GM21723 (cell line): Measurements from ENCODE around the gene ULBP3.
"Not testable (repeated sequence)": the region's sequence is repeated elsewhere in the genome, so short reads cannot be mapped to it uniquely, and the experiment has no call there.

Experiments
- ATAC-seq: cut with Tn5 transposase; IDR thresholded peaks from one replicate; pipeline ENCODE4 v1.9.1; 2021; ENCODE audit warnings: mild to moderate bottlenecking, moderate library complexity; ENCODE audit not compliant: unreplicated experiment

ULBP3 gene

DNA sequence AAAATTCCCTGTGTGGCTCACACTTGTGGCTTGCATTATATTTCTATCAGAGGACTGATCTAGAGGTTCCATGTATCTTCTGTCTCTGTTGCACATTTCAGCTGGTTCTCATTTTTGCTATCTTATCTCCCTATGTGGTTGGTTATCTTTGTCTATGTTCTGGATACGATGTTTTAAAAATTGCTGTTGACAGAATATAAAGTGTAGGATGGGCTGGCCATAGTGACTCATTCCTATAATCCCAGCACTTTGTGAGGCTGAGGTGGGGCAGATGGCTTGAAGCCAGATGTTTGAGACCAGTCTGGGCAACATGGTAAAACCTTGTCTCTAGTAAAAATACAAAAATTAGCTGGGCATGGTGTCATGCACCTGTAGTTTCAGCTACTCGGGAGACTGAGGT lies 9.9 kb upstream of the ULBP3 start:
- no peak for ATAC-seq

DNA sequence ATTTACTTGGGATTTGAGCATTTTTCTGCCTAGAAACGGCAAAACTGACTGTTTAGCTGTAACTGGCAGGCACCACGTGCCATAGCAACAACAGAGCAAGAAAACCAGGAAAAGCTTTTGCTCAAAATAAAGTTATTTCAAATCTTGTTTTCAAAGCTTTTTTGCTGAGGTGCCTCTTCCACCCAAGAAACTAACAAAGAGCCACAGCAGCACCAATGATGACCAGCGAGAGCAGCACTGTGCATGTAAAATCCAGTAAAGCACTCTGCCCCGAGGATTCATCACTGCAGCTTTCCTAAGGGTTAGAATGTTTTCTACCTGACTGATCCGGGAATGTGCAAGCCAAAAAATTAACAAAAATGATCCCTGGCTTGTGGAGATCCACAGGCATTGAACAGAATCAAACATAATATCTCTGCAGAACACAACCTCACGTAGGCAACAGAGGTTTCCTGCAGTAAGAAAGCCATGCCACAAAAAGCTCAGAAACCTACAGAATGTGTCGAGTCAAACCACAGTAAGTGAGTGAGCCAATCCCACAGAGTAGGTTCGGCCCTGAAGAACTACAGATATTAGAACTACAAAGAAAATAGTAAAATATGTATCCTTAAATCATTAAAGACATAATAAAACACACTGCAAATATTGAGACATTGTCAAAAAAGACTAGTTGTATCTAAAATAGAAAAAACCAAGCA lies 7.4 kb upstream of the ULBP3 start:
- no peak for ATAC-seq

DNA sequence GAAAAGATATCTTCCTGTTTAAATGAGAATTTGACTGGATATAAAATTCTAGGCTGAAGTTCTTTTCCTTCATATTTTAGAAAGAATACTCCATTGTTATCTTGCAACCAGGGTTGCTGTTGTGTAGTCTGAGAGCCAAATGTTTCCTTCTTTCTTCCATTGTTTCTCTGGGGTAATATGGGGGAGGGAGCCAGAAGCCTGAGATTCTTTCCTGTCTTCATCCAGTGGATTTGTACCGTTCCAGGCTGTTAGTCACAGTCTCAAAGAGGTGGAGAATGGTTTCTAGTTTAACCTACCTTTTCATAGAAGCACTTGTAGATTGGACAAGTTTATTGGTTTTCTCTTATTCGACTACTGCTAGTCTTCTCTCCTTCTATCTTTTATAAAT lies 6.1 kb upstream of the ULBP3 start:
- no peak for ATAC-seq

DNA sequence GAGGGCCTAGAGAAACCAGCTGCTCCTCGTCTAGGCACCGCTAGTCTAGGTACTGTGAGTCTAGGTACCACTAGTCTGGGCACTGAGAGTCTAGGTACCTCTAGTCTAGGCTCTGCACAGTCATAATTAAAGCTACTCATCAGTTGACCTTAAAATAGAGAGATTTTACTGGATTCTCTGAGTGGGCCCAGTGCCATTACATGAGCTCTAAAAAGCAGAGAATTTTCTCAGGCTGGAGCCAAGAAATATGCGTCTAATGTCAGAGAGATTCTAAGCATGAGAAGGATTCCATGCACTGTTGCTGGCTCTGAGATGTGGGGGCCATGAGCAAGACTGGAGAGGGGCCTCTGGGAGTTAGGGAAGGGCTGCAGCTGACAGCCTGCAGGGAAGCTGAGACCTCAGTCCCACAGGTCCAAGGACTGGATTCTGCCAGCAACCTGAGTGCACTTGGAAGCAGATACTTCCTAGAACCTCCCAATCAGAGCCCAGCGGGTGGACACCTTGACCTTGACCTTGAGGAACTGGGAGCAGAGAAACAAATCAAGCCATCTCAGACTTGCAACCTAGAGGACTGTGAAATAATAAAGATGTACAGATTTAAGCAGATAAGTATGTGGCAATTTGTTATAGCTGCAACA lies 5.6 kb upstream of the ULBP3 start:
- ATAC-seq: not testable (repeated sequence)

DNA sequence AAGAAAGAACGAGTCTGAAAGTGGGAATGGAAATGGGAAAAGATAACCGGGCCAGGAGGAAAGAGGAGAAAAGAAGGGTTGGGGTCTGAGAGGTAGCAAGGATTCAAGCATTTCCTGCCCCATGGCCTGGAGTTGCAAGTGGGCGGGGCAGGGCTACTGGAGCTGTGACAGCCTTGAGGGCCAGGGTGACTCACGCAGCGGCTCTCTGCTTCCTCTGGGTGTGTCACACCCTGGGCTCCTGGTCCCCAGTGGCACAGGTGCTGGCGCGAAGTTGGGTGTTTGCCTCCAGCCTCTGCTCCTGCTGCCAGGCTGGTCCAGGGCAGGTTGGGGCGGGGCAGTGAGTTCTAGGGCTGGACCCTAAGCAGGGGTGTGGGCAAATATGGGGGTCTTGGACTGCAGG lies 3.3 kb upstream of the ULBP3 start:
- no peak for ATAC-seq

DNA sequence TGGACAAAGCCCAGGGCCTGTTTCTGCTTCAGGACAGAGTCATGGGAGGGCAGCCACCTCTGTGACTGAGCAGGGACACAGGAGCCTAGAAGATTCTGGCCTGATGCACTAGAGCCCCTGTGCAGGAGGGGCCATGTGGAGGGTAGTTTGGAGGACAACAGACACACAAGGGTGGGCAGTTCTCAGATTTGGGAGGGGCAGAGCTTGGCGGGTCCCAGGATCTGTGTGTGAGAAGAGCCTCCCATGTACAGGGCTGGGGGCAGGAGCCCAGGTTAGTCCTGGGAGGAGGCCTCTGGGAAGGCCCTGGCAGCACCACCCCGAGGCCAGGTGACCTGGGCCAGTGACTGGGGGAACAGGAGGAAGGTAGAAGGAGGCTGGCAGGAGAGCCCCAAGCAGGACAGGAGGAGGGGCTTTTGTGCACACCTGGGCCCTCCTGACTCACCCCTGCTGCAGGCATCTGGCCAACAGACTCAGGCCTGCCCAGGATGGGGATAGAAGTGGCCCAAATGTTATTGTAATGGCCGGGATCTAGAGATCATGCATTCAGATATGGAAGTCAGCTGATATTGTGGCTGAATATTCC lies 1.4 kb upstream of the ULBP3 start:
- no peak for ATAC-seq

DNA sequence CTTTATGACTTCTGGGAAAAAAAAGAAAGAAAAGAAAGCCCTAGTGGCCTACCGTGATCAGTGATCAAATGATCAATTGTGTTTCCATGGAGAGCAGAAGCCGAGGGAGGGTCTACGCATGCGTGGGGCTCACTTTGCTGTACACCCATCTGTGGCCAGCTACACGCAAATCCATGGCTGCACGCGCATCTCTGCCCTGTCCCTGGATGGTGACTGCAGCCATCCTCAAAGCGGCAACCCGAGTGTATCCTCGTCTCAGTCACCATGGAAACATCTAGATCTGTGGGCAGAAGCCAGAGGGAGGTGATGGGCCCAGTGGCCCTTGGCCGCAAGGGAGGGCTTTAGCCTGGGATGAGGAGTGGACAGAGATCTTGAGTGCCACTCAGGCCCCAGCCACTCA lies 785 bp upstream of the ULBP3 start:
- ATAC-seq: no peak

DNA sequence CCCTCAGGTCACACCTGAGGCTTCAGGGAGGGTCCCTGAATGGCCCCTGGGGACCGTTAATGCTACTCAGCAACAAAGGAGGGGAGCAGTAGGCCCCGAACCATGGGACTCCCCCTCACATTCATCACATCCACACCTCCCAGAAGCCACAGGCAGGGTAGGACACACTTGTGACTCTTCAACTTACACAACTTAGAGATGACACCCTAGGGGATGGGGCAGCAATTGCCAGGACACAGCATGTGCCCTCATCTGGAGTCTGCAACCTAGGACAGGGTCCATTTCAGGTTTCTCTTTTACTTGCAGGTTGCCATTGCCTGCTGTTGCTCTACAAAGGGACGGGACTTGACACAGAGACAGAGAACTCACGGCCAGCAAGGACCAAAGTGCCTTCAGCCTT lies 770 bp downstream of the ULBP3 start:
- no peak for ATAC-seq

DNA sequence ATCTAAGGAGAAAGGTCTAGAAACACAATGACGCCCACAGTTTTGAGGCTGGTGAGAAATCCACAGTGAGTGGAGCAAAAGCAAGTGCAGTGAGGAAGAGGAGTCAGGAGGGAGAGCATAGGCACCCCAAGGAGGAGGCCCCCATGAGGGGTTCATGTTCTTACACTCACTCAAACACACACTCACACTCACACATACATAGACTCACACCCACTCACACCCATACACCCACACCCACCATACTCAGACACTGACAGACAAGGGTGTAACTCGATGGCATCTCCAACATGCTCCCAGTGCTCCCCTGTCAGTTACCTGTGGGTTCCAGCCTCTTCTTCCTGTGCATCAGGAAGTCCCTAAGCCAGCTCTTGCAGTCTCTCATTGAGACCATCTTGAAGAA lies 3.8 kb downstream of the ULBP3 start:
- no peak for ATAC-seq

DNA sequence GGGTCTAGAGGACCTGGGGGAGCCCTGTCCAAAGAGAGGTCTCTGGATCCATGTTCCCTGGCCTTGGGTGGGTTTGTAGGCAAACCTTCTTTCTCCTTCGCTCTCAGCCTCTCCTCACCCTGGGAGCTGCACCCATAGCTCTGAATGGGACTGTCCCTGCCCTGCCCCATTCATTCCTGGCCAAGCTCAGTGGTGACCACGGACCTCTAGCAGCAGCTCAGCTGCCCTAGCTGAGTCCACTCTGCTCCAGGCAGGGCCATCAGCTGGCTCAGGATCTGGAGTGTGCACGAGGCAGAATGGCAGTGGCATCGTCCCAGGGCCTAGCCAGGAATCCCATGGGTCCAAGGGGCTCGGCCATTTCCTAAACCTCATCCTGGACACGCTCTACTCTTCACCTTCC lies 5.3 kb downstream of the ULBP3 start:
- no peak for ATAC-seq

DNA sequence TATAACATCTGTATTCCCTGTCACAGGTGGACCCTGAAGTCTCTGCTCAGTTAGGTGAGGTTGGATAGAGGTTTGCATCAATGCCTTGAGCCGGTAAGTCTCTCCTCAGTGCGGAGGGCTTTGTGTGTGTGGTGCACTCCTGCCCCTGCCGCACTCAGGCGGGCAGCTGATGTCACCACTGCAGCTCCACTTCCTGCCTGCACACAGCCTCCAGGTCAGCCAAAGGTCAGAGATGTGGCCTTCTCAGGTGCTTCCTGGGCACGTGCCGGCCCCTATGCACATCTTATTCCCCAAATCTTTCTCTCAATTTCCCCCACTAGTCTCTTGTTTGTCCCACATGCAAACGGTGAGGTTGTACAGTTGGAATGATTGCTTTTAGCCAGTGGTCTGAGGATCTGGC lies 8.9 kb downstream of the ULBP3 start:
- not testable (repeated sequence) for ATAC-seq

DNA sequence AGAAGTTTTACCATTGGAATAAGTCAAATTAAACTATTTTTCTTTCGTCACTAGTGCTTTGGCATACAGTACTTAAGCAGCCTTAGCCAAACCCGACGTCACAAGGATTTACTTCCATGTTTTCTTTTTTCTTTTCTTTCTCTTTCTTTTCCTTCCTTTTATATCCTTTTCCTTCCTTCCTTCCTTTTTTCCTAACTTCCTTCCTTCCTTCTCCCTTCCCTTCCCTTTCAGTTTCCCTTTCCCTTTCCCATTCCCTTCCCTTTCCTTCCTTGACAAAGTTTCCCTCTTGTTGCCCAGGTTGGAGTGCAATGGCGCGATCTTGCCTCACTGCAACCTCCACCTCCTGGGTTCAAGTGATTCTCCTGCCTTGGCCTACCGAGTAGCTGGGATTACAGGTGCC lies 9.9 kb downstream of the ULBP3 start:
- ATAC-seq: no peak

DNA sequence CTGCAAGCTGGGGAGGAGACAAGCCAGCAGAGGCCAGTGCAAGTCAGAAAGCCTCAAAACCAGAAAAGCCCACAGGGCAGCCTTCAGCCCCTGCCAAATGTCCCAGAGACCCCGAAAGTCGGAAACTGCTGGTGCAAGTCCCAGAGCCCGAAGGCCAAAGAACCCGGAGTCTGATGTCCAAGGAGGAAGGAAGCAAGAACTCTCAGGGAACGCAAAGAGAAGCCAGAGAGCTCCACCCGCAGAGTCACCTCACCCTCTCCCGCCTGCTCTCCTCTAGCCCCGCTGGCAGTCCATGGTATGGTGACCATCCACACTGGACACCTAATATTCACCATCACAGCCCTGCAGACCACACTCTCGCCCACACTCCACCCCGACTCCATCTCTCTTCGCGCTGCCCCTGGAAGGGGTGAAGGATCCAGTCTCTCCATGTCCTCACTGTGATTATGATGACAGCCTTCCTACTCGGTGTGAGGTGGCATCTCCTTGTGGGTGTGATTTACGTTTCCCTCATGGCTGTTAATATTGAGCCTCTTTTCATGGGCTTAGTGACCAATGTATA lies 10.6 kb downstream of the ULBP3 start:
- no peak for ATAC-seq

DNA sequence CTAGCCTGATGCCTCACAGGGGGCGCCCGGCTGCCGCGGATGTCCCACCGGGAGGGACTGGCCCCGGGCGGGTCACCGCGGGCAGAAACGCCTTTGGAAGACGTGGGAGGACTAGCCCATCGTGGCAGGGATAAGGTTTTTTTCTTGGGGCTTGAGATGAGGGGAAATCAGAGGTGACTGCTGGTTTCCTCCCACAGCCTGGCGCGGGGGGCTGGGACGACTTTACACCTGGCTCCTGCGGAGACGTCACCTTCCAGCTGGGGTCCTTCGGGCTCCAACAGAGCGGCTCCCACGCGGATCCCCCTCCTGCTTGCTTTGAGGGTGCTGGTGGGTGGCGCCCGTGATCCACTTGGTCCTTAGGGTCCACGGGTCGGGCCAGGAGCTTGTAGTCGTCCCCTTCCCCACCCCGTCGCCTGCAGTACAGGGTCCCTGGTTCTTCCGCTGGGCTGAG lies 11.4 kb downstream of the ULBP3 start:
- no peak for ATAC-seq

DNA sequence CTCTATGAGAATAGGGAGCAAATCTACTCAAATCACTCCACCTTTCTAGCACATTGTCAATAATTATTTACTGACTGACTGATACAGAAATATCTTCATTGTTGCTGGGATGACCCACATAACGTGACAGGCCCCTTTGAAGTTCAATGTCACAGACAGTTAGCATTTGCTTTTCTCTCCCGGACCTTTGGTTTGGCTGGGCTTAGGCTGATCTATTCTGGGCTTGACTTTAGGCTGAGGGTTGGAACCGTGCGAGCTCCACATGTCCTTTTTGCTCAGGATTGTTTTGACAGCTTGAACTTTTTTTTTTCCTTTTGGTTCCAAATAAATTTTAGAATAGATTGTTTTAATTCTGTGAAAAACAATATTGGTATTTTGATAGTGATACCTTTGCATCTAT lies 12.0 kb downstream of the ULBP3 start:
- ATAC-seq: no peak

DNA sequence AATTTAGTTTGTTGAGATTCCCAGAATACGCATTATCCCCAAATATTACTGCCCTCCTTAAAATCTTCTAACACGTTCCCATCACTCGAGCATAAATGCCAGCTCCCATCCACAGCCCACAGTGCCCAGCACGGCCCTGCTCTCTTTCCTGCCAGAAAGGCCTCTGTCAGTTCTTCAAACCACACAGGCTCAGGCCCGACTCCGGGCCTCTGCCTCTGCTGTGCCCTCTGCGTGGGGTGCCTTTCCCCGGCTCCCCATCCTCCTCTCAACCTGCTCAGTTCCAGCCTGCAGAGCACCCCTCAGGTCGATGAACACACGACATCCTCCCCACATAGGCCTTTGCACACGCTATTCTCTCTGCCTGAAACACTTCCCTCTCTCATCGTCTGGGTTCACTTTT lies 12.8 kb downstream of the ULBP3 start:
- no peak for ATAC-seq

DNA sequence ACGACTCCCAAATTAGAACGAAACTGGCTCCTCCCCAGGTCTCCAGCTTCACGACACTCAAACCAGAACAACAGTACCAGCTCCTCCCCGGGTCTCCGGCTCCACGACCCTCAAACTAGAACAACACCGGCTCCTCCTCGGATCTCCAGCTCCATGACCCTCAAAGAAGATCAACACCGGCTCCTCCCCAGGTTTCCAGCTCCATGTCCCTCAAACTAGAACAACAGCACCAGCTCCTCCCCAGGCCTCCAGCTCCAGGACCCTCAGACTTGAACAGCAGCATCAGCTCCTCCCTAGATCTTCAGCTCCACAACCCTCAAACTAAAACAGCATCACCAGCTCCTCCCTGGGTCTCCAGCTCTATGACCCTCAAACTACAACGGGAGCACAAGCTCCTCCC lies 13.8 kb downstream of the ULBP3 start:
- no peak for ATAC-seq

DNA sequence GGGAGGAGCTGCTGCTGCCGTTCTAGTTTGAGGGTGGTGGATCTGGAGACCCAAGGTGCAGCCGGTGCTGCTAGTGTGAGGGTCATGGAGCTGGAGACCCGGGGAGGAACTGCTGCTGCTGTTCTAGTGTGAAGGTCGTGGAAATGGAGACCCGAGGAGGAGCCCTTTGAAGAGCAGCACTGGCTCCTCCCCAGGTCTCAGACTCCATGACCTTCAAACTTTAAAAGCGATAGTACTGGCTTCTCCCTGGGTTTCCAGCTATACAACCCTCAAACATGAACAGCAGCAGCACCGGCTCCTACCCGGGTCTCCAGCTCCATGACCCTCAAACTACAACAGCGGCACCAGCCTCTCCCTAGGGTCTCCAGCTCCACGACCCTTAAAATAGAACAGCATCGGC lies 15.5 kb downstream of the ULBP3 start:
- ATAC-seq: no peak

DNA sequence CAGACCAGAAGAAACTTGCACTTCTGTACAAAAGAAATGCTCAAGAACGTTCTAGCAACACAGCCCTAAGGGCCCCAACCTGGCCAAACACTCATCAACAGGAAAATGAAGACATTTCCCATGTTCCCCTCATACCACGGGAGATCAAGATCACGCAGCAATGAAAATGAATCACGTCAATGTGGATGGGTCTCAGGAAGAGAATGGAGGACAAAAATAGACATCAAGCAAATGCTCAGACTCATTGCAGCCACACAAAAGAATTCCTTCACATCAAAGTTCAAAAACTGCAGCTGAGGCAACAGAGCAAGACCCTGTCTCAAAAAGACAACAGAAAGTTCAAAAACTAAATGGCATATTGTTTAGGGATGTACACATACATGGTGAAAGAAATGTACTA lies 18.1 kb downstream of the ULBP3 start:
- no peak for ATAC-seq

DNA sequence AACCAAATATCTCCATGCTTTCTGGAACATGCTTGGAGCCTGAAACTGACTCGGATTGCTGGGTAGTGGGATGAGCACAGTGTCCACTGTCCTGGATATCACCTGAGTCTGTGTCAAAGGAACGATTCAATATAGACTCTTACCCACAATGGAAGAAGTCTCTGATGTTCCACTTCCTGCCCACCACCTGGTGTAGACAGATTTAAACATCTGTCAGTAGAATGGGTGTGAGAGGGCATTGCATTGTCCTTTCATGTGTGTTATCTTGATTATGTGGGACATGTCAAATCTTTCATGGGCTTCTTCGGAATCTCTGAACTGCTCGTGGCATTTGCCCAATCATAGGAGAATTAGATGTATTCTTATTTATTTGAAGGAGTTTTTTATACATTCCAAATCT lies 20.8 kb downstream of the ULBP3 start:
- no peak for ATAC-seq

DNA sequence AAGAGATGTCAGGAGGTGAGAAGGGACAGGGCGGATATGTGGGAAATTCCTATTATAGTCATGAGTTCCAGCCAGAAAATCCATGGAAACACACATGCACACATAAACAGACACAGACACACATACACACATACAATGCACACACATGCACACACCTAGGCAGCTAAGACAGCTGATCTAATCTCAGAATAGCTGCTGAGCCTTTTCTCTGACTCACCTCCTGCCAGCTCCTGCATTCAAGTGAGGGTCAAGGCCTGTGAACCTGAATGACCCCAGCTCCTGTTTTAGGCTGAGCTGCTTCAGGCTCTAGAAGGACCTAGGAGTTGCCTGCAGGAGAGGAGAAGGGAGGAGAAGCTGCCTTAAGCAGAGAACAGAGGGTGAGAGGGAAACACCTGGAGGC lies 22.0 kb downstream of the ULBP3 start:
- ATAC-seq: no peak

DNA sequence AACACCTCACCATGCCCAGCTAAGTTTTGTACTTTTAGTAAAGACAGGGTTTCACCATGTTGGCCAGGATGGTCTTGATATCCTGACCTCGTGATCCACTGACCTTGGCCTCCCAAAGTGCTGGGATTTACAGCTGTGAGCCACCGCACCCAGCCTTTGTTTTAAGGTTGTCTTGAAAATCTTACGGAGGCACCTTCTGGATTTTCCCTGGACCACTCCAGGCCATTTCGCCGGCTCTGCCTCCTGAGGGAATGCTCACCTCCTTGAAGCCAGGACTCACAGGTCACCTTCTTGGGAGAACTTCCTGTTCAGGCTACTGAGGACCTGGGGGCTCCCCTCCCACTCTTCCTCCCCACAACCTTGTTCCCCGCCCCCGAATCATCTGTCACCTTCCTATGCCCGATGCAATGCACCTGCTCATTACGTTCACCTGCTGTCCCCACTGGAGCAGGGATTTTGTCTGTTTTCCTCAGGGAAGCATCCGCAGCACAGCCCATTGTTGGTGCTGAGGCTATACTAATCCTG lies 24.2 kb downstream of the ULBP3 start:
- ATAC-seq: no peak
